Activated CD8-positive, alpha-beta memory T cell treated with anti-CD3 and anti-CD28 coated beads for 4 hours (primary cell): ENCODE results near the gene SLC16A4.

Experiments used
- DNase-seq, 2 donors: peaks; one replicate each; pipeline ENCODE4 v3.0.0-alpha.2; 2020; ENCODE audit warnings: low read depth in 2 of 2

The SLC16A4 gene

GRCh38 chr1:110360431-110360830 lies 30.4 kb downstream of the SLC16A4 start:
- no peak for DNase-seq

GRCh38 chr1:110356379-110356778 lies 34.4 kb downstream of the SLC16A4 start:
- no peak for DNase-seq

GRCh38 chr1:110355321-110355720 lies 35.5 kb downstream of the SLC16A4 start:
- no peak for DNase-seq

GRCh38 chr1:110350360-110350759 lies 40.5 kb downstream of the SLC16A4 start:
- DNase-seq: no peak

- no peak for DNase-seq
Measured at GRCh38 chr1:110348771-110349170, 42.1 kb downstream of the SLC16A4 start.

- no peak for DNase-seq
Measured at GRCh38 chr1:110348050-110348449, 42.8 kb downstream of the SLC16A4 start.

GRCh38 chr1:110347182-110347893 lies 43.5 kb downstream of the SLC16A4 start:
- no peak for DNase-seq

GRCh38 chr1:110346690-110347089 lies 44.1 kb downstream of the SLC16A4 start:
- no peak for DNase-seq

GRCh38 chr1:110345480-110345879 lies 45.3 kb downstream of the SLC16A4 start:
- no peak for DNase-seq

- no peak for DNase-seq
Measured at GRCh38 chr1:110344152-110344551, 46.7 kb downstream of the SLC16A4 start.

GRCh38 chr1:110343249-110343648 lies 47.6 kb downstream of the SLC16A4 start:
- no peak for DNase-seq

- DNase-seq: no peak
Measured at GRCh38 chr1:110341872-110342331, 48.9 kb downstream of the SLC16A4 start.

- DNase-seq: no peak
Measured at GRCh38 chr1:110341146-110341871, 49.5 kb downstream of the SLC16A4 start.

GRCh38 chr1:110340207-110340468 lies 50.7 kb downstream of the SLC16A4 start:
- DNase-seq: peak in 1 of 2 donors; percentile 1

GRCh38 chr1:110339407-110340206 lies 51.2 kb downstream of the SLC16A4 start:
- peak; percentile 18 to 41 for DNase-seq

GRCh38 chr1:110338886-110339406 lies 51.9 kb downstream of the SLC16A4 start, which contains the start of gene RBM15:
Gene RBM15 (plus strand): TSS chr1:110339377. CDS start chr1:110339406, 29 bp downstream.
- DNase-seq: peak; percentile 91 to 99

GRCh38 chr1:110338309-110338885 lies 52.4 kb downstream of the SLC16A4 start:
- peak; percentile 73 to 80 for DNase-seq

- no peak for DNase-seq
Measured at GRCh38 chr1:110337704-110338308, 53.0 kb downstream of the SLC16A4 start.

- no peak for DNase-seq
Measured at GRCh38 chr1:110336300-110337039, 54.4 kb downstream of the SLC16A4 start.

GRCh38 chr1:110335265-110335664 lies 55.6 kb downstream of the SLC16A4 start:
- DNase-seq: no peak

- DNase-seq: no peak
Measured at GRCh38 chr1:110328700-110329099, 62.1 kb downstream of the SLC16A4 start.
